AG04449 (cell line): ENCODE results near the gene DNAJB11.
"Not testable (repeated sequence)": the region's sequence is repeated elsewhere in the genome, so short reads cannot be mapped to it uniquely, and the experiment has no call there.

Experiments
- CTCF ChIA-PET: fragments of 350-600 bp; formaldehyde crosslinking; extraction: SDS; loops from one replicate; lab custom pipeline; 2021; ENCODE audit warnings: antibody characterized with exemption; lab: Yijun Ruan, JAX
- POLR2A ChIA-PET: fragments of 400-600, 350-600 bp; formaldehyde crosslinking; extraction: SDS; loops from one replicate; lab custom pipeline; 2020; ENCODE audit warnings: antibody characterized with exemption, inconsistent platforms; lab: Yijun Ruan, JAX
- DNase-seq: peaks from one replicate; pipeline ENCODE4 v3.0.0-alpha.2; 2010; ENCODE audit warnings: low read depth, low spot score
- H3K4me3 ChIP-seq: 2 replicates; pipeline ENCODE4 v1.5.1; 2011; ENCODE audit warnings: low read depth, mild to moderate bottlenecking, control low read depth, low read length
- TF ChIP-seq, protein P1 (sequence below): IDR thresholded peaks from one replicate; pipeline ENCODE4 v1.5.1; 2011; ENCODE audit warnings: mild to moderate bottlenecking, moderate library complexity, low read length, control low read depth, inconsistent platforms; ENCODE audit not compliant: insufficient read depth; ENCODE audit errors: missing control alignments

The DNAJB11 gene

DNA sequence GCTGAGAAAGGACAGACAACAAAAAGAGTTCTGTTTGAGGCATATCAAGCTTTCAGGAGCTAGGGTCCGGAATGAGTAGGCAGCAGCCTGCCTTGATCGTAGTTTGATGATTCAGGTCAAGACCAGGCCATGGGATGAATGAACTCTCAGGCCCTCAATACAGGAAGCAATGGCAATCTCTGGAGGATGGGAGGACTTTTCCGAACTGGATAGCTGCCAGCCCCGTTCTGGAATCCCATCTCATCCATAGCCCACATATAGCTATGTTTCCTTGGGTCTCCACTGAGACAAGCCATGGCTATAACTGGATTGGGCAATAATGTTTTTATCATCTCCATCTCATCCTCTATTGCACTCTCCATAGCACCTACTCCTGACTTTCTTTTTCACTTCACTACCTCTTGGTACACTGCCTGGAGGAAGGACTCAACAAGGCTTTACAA is 55.1 kb downstream of the DNAJB11 start:
- DNase-seq, result no peak
- ChIA-PET POLR2A (no interaction called here), CTCF (interaction anchor here (6.2 kb wide), 1 partner anchor 10 kb away, joined by 57 read pairs; the partner anchor contains the start of gene AHSG)
- no peak overlapping the region for H3K4me3 ChIP-seq
- TF ChIP-seq, protein P1, sequence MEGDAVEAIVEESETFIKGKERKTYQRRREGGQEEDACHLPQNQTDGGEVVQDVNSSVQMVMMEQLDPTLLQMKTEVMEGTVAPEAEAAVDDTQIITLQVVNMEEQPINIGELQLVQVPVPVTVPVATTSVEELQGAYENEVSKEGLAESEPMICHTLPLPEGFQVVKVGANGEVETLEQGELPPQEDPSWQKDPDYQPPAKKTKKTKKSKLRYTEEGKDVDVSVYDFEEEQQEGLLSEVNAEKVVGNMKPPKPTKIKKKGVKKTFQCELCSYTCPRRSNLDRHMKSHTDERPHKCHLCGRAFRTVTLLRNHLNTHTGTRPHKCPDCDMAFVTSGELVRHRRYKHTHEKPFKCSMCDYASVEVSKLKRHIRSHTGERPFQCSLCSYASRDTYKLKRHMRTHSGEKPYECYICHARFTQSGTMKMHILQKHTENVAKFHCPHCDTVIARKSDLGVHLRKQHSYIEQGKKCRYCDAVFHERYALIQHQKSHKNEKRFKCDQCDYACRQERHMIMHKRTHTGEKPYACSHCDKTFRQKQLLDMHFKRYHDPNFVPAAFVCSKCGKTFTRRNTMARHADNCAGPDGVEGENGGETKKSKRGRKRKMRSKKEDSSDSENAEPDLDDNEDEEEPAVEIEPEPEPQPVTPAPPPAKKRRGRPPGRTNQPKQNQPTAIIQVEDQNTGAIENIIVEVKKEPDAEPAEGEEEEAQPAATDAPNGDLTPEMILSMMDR, result no peak

DNA sequence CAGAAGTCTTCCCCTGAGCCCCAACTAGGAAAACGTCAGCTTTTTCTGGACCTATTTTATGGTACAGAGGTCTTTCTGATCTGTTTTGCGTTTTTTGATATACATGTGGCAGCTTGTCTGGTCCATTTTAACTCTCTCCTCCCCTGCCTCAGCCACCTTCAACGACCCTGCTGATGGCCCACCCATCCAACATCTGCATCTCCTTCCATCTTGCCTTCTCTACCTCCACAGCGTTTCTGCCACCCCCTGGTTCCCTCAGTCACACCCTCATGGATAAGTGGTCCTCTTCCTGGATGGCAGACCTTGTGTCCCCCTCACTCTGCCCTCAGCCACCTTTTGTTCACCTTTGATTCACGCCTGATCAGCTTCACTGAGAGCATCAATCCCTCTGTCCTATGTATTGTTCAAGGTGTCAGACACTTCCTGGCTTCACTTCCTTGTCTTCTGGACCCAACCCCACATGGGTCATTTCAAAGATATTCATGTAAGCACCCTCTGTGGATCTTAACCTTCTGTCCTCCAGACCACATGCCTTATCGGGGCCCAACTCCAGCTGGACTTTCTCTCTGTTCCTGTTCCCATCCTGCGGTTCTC is 55.8 kb downstream of the DNAJB11 start:
- DNase-seq, result no peak
- H3K4me3 ChIP-seq, result no peak overlapping the region
- TF ChIP-seq, protein P1, result no peak
- POLR2A ChIA-PET, result no interaction called here
- CTCF ChIA-PET, result interaction anchor here (6.2 kb wide), 1 partner anchor 11 kb away, joined by 57 read pairs; the partner anchor contains the start of gene AHSG

DNA sequence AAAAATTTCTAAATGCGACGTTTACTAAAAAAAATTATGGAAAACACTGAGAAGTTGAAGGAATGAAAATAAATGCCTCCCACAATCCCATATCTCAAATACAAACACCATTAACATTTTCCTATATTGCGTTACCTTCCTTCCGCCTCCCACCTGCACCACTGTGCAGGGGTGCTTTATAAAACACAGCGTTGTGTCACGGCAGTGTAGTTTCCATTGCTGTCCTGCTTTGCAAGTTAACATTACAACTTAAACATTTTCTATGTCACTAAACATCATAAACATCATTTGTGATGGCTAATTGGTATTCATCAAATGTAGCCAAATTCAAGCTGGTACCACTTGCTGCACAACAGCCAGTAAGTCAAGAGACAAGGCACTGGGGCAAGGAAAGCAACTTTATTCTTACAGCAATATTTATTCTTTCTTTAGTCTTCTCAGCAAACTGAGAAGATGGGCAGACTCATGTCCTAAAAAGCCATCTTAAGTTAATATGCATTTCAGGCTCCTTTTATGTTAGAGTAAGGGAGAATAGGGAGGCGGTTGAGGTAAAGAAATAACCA is 57.4 kb downstream of the DNAJB11 start:
- TF ChIP-seq, protein P1, result no peak
- H3K4me3 ChIP-seq, result no peak overlapping the region
- POLR2A ChIA-PET, result no interaction called here
- no peak for DNase-seq
- CTCF ChIA-PET, result interaction anchor here (11.8 kb wide), 1 partner anchor 12 kb away, joined by 65 read pairs; the partner anchor contains the start of gene AHSG

DNA sequence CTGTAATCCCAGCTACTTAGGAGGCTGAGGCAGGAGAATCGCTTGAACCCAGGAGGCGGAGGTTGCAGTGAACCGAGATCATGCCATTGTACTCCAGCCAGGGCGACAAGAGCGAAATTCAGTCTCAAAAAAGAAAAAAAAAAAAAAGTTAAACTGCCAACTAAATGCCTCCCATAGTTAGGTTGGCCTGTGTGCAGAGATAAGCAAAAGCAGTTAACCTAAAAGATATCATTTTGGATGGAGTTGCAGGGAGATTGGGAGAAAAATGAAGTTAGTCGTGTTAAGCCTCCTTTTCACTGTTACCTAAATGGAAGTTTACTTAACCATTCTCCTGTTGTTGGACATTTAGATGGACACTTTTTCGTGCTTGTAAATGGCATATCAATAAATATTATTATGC is 58.2 kb downstream of the DNAJB11 start:
- POLR2A ChIA-PET, result no interaction called here
- DNase-seq, result no peak
- CTCF ChIA-PET, result interaction anchor here (11.8 kb wide), 1 partner anchor 13 kb away, joined by 65 read pairs; the partner anchor contains the start of gene AHSG
- TF ChIP-seq, protein P1, result no peak
- no peak overlapping the region for H3K4me3 ChIP-seq

DNA sequence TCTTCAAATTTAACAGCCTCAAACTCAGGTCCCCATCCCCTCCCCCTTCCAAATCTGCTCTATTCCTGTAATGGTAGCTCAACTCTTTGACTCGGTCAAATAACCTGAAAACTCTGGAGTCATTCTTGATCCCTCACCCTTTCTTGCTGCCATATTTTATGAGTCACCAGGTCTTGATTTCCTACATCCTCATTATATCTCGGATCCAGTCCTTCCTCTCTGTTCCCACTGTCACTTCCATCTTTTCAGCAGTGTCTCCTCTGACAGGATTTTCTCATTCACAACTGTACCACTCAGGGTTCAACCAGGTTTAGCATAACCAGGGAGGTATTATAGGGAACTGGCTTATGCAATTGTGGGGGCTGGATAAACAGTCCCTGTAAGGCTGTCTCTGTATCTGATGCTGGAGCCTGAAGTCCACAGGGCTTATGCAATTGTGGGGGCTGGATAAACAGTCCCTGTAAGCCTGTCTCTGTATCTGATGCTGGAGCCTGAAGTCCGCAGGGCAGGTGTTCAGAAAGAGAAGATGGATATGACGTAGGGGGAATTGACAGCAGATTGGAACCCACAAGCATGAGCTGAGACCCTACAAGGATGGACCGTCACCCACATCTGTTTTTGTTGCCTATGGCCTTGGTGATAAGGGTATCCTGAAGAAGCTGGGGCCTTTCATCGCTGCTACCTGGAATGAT is 60.6 kb downstream of the DNAJB11 start:
- ChIA-PET POLR2A (no interaction called here), CTCF (interaction anchor here (1.0 to 11.8 kb wide), 2 partner anchors 16 to 19 kb away, joined by 3 to 65 read pairs; partner anchors contain the start of gene AHSG)
- TF ChIP-seq, protein P1, result no peak
- no peak for DNase-seq
- no peak overlapping the region for H3K4me3 ChIP-seq

DNA sequence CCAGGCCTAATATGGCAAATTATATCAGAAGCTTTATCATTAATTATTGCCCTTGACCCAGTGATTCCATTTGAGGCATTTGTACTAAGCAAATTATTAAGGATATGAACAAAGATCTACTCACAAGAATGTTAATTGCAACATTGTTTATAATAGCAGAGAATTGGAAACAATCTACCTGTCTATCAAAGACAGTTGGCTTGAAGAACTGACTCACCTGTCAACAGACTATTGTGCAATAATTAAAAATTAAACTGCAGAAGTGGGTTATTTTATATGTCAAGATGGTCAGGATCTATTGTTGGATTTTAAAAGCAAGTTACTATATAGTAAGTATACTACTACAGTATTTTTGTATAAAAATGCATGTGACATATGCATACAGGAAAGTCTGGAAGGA is 63.0 kb downstream of the DNAJB11 start:
- TF ChIP-seq, protein P1, result no peak
- DNase-seq, result no peak
- CTCF ChIA-PET, result interaction anchor here (11.8 kb wide), 1 partner anchor 18 kb away, joined by 65 read pairs; the partner anchor contains the start of gene AHSG
- POLR2A ChIA-PET, result no interaction called here
- H3K4me3 ChIP-seq, result no peak overlapping the region

DNA sequence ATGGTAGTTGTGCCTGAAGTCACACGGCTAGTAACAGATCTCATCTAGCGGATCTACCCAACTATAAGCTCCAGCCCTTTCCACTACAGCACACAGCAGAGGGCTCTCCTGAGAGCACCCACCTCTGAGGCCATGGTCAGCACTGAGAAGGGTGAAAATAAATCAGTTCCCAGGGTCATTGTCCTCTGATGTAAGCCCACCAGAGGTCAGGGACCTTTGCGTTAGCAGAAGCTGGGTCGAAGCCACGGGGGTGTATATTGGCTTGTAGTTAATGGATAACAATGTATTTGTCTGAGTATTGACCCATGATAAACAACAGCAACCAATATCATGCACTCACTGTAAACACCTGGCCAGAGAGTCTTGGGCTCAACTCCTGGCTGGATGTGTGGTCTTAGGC is 63.7 kb downstream of the DNAJB11 start:
- POLR2A ChIA-PET, result not testable (repeated sequence)
- CTCF ChIA-PET, result interaction anchor here (11.8 kb wide), 1 partner anchor 19 kb away, joined by 65 read pairs; the partner anchor contains the start of gene AHSG

More for the DNA sequence above, 63.7 kb downstream of the DNAJB11 start:
- not testable (repeated sequence) for H3K4me3 ChIP-seq, DNase-seq
